HEK293 (cell line): Measurements from ENCODE around the gene RPUSD4.
A peak's percentile ranks its signal among the peaks of the same experiment; 100 is the strongest.

Experiments
- GFI1B ChIP-seq: fragments of 450-650 bp; formaldehyde crosslinking; IDR thresholded peaks from 2 replicates; pipeline ENCODE4 v1.5.1; 2016; ENCODE audit warnings: missing biosample characterization, missing genetic modification characterization
- GLIS1 ChIP-seq: fragments of 450-650 bp; formaldehyde crosslinking; IDR thresholded peaks from 2 replicates; pipeline ENCODE4 v1.5.1; 2016; ENCODE audit warnings: missing biosample characterization, missing genetic modification characterization
- MYNN ChIP-seq: fragments of 450-650 bp; formaldehyde crosslinking; IDR thresholded peaks from 2 replicates; pipeline ENCODE4 v1.5.1; 2016; ENCODE audit warnings: missing biosample characterization, missing genetic modification characterization, borderline replicate concordance
- TCF7L2 ChIP-seq: IDR thresholded peaks from 2 replicates; pipeline ENCODE4 v1.6.1; 2011; ENCODE audit warnings: low read depth, mild to moderate bottlenecking, inconsistent platforms, low read length, moderate library complexity, borderline replicate concordance
- ZBTB21 ChIP-seq: fragments of 450-650 bp; formaldehyde crosslinking; IDR thresholded peaks from 2 replicates; pipeline ENCODE4 v1.5.1; 2017; ENCODE audit warnings: missing biosample characterization, missing genetic modification characterization
- ZNF133 ChIP-seq: fragments of 450-650 bp; formaldehyde crosslinking; IDR thresholded peaks from 2 replicates; pipeline ENCODE4 v1.5.1; 2016; ENCODE audit warnings: missing biosample characterization, missing genetic modification characterization
- ZNF146 ChIP-seq: fragments of 450-650 bp; formaldehyde crosslinking; IDR thresholded peaks from 2 replicates; pipeline ENCODE4 v1.5.1; 2016; ENCODE audit warnings: missing biosample characterization, missing genetic modification characterization
- ZNF2 ChIP-seq: fragments of 450-650 bp; formaldehyde crosslinking; IDR thresholded peaks from 2 replicates; pipeline ENCODE4 v1.5.1; 2016; ENCODE audit warnings: missing biosample characterization, missing genetic modification characterization
- ZNF366 ChIP-seq: fragments of 450-650 bp; formaldehyde crosslinking; conservative IDR thresholded peaks from 2 replicates; pipeline ENCODE4 v1.5.1; 2016; ENCODE audit warnings: missing biosample characterization, missing genetic modification characterization
- ZNF37A ChIP-seq: fragments of 450-650 bp; IDR thresholded peaks from 2 replicates; pipeline ENCODE4 v1.5.1; 2018; ENCODE audit warnings: missing biosample characterization, missing genetic modification characterization
- ZNF394 ChIP-seq: fragments of 450-650 bp; formaldehyde crosslinking; IDR thresholded peaks from 2 replicates; pipeline ENCODE4 v1.5.1; 2016; ENCODE audit warnings: missing biosample characterization, missing genetic modification characterization, mild to moderate bottlenecking, moderate library complexity, borderline replicate concordance
- ZNF426 ChIP-seq: fragments of 450-650 bp; formaldehyde crosslinking; IDR thresholded peaks from 2 replicates; pipeline ENCODE4 v1.5.1; 2017; ENCODE audit warnings: missing biosample characterization, missing genetic modification characterization, mild to moderate bottlenecking, inconsistent platforms, moderate library complexity
- ZNF624 ChIP-seq: fragments of 450-650 bp; formaldehyde crosslinking; IDR thresholded peaks from 2 replicates; pipeline ENCODE4 v1.5.1; 2017; ENCODE audit warnings: missing biosample characterization, missing genetic modification characterization
- ZNF664 ChIP-seq: fragments of 450-650 bp; formaldehyde crosslinking; IDR thresholded peaks from 2 replicates; pipeline ENCODE4 v1.5.1; 2016; ENCODE audit warnings: missing biosample characterization, missing genetic modification characterization
- ZSCAN23 ChIP-seq: fragments of 450-650 bp; formaldehyde crosslinking; IDR thresholded peaks from 2 replicates; pipeline ENCODE4 v1.5.1; 2016; ENCODE audit warnings: missing biosample characterization, missing genetic modification characterization
- TF ChIP-seq, protein P1 (sequence below): fragments of 450-650 bp; formaldehyde crosslinking; IDR thresholded peaks from 2 replicates; pipeline ENCODE4 v1.5.1; 2016; ENCODE audit warnings: missing biosample characterization, missing genetic modification characterization
- TF ChIP-seq, protein P2 (sequence below): fragments of 450-650 bp; formaldehyde crosslinking; IDR thresholded peaks from 2 replicates; pipeline ENCODE4 v1.5.1; 2016; ENCODE audit warnings: missing biosample characterization, missing genetic modification characterization, low read depth
- TF ChIP-seq, protein P3 (sequence below): fragments of 450-650 bp; formaldehyde crosslinking; IDR thresholded peaks from 2 replicates; pipeline ENCODE4 v1.5.1; 2016; ENCODE audit warnings: missing biosample characterization, missing genetic modification characterization
- TF ChIP-seq, protein P4 (sequence below): fragments of 450-650 bp; formaldehyde crosslinking; IDR thresholded peaks from 2 replicates; pipeline ENCODE4 v1.5.1; 2016; ENCODE audit warnings: missing biosample characterization, missing genetic modification characterization
- TF ChIP-seq, protein P5 (sequence below): fragments of 450-650 bp; formaldehyde crosslinking; IDR thresholded peaks from 2 replicates; pipeline ENCODE4 v1.5.1; 2016; ENCODE audit warnings: missing biosample characterization, missing genetic modification characterization
- TF ChIP-seq, protein P6 (sequence below): fragments of 450-650 bp; formaldehyde crosslinking; IDR thresholded peaks from 2 replicates; pipeline ENCODE4 v1.5.1; 2017; ENCODE audit warnings: missing biosample characterization, missing genetic modification characterization
- TF ChIP-seq, protein P7 (sequence below): fragments of 450-650 bp; formaldehyde crosslinking; IDR thresholded peaks from 2 replicates; pipeline ENCODE4 v1.5.1; 2016; ENCODE audit warnings: missing biosample characterization, missing genetic modification characterization
- TF ChIP-seq, protein P8 (sequence below): fragments of 450-650 bp; formaldehyde crosslinking; IDR thresholded peaks from 2 replicates; pipeline ENCODE4 v1.5.1; 2017; ENCODE audit warnings: missing biosample characterization, missing genetic modification characterization
- TF ChIP-seq, protein P9 (sequence below): fragments of 450-650 bp; formaldehyde crosslinking; IDR thresholded peaks from 2 replicates; pipeline ENCODE4 v1.5.1; 2016; ENCODE audit warnings: missing biosample characterization, missing genetic modification characterization

The RPUSD4 gene

DNA sequence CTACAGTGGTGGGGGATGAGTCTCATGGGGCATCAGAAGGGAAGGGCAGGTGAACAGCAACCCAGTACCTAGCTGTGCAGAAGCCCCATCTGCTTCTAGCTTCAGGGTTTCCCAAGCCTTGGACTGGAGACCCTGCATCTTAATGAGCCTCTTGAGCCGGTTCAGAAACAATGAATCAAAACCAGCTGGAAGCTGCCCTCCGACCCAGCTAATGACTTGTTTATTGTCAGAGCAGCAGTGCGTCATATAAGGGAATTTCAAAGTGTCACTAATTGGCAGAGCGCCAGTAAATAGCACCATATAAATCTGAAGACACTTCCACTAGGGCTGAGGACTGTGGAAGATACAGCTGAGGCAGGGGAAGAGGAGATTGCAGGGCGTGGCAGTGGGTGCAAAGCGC, 57.5 kb downstream of the RPUSD4 start (continued):
- TF ChIP-seq, protein P1, sequence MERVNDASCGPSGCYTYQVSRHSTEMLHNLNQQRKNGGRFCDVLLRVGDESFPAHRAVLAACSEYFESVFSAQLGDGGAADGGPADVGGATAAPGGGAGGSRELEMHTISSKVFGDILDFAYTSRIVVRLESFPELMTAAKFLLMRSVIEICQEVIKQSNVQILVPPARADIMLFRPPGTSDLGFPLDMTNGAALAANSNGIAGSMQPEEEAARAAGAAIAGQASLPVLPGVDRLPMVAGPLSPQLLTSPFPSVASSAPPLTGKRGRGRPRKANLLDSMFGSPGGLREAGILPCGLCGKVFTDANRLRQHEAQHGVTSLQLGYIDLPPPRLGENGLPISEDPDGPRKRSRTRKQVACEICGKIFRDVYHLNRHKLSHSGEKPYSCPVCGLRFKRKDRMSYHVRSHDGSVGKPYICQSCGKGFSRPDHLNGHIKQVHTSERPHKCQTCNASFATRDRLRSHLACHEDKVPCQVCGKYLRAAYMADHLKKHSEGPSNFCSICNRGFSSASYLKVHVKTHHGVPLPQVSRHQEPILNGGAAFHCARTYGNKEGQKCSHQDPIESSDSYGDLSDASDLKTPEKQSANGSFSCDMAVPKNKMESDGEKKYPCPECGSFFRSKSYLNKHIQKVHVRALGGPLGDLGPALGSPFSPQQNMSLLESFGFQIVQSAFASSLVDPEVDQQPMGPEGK (tag by site-specific recombination): 0 out of 2 replicates have a peak, but pooled peaks have one; percentile 44
- TF ChIP-seq ZNF2 (tag by site-specific recombination) (no peak), ZNF426 (tag by site-specific recombination) (no peak), ZBTB21 (tag by site-specific recombination) (peak; percentile 79), MYNN (tag by site-specific recombination) (no peak), GFI1B (tag by site-specific recombination) (peak; percentile 78; the same call in 1 of the 2 replicates), ZNF394 (peak; percentile 15; the same call in 1 of the 2 replicates), ZNF366 (peak; percentile 72), ZNF624 (tag by site-specific recombination) (no peak), TCF7L2 (peak; percentile 42; the same call in 1 of the 2 replicates), GLIS1 (tag by site-specific recombination) (peak; percentile 52; the same call in 1 of the 2 replicates), ZNF146 (tag by site-specific recombination) (0 out of 2 replicates have a peak, but pooled peaks have one; percentile 33), ZNF133 (no peak), ZNF37A (0 out of 2 replicates have a peak, but pooled peaks have one; percentile 46), ZSCAN23 (tag by site-specific recombination) (peak; percentile 83), ZNF664 (tag by site-specific recombination) (peak; percentile 42; the same call in 1 of the 2 replicates)
- TF ChIP-seq, protein P2, sequence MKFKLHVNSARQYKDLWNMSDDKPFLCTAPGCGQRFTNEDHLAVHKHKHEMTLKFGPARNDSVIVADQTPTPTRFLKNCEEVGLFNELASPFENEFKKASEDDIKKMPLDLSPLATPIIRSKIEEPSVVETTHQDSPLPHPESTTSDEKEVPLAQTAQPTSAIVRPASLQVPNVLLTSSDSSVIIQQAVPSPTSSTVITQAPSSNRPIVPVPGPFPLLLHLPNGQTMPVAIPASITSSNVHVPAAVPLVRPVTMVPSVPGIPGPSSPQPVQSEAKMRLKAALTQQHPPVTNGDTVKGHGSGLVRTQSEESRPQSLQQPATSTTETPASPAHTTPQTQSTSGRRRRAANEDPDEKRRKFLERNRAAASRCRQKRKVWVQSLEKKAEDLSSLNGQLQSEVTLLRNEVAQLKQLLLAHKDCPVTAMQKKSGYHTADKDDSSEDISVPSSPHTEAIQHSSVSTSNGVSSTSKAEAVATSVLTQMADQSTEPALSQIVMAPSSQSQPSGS (tag by site-specific recombination): peak; percentile 49
- TF ChIP-seq, protein P3, sequence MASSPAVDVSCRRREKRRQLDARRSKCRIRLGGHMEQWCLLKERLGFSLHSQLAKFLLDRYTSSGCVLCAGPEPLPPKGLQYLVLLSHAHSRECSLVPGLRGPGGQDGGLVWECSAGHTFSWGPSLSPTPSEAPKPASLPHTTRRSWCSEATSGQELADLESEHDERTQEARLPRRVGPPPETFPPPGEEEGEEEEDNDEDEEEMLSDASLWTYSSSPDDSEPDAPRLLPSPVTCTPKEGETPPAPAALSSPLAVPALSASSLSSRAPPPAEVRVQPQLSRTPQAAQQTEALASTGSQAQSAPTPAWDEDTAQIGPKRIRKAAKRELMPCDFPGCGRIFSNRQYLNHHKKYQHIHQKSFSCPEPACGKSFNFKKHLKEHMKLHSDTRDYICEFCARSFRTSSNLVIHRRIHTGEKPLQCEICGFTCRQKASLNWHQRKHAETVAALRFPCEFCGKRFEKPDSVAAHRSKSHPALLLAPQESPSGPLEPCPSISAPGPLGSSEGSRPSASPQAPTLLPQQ: peak; percentile 60; the same call in 1 of the 2 replicates
- TF ChIP-seq, protein P4, sequence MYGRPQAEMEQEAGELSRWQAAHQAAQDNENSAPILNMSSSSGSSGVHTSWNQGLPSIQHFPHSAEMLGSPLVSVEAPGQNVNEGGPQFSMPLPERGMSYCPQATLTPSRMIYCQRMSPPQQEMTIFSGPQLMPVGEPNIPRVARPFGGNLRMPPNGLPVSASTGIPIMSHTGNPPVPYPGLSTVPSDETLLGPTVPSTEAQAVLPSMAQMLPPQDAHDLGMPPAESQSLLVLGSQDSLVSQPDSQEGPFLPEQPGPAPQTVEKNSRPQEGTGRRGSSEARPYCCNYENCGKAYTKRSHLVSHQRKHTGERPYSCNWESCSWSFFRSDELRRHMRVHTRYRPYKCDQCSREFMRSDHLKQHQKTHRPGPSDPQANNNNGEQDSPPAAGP (tag by site-specific recombination): peak; percentile 86
- TF ChIP-seq, protein P5, sequence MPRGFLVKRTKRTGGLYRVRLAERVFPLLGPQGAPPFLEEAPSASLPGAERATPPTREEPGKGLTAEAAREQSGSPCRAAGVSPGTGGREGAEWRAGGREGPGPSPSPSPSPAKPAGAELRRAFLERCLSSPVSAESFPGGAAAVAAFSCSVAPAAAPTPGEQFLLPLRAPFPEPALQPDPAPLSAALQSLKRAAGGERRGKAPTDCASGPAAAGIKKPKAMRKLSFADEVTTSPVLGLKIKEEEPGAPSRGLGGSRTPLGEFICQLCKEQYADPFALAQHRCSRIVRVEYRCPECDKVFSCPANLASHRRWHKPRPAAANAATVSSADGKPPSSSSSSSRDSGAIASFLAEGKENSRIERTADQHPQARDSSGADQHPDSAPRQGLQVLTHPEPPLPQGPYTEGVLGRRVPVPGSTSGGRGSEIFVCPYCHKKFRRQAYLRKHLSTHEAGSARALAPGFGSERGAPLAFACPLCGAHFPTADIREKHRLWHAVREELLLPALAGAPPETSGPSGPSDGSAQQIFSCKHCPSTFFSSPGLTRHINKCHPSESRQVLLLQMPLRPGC: peak; percentile 98
- TF ChIP-seq, protein P6, sequence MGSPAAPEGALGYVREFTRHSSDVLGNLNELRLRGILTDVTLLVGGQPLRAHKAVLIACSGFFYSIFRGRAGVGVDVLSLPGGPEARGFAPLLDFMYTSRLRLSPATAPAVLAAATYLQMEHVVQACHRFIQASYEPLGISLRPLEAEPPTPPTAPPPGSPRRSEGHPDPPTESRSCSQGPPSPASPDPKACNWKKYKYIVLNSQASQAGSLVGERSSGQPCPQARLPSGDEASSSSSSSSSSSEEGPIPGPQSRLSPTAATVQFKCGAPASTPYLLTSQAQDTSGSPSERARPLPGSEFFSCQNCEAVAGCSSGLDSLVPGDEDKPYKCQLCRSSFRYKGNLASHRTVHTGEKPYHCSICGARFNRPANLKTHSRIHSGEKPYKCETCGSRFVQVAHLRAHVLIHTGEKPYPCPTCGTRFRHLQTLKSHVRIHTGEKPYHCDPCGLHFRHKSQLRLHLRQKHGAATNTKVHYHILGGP (tag by site-specific recombination): peak; percentile 72; the same call in 1 of the 2 replicates
- TF ChIP-seq, protein P7, sequence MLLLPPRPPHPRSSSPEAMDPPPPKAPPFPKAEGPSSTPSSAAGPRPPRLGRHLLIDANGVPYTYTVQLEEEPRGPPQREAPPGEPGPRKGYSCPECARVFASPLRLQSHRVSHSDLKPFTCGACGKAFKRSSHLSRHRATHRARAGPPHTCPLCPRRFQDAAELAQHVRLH (tag by site-specific recombination): 0 out of 2 replicates have a peak, but pooled peaks have one; percentile 51
- TF ChIP-seq, protein P8, sequence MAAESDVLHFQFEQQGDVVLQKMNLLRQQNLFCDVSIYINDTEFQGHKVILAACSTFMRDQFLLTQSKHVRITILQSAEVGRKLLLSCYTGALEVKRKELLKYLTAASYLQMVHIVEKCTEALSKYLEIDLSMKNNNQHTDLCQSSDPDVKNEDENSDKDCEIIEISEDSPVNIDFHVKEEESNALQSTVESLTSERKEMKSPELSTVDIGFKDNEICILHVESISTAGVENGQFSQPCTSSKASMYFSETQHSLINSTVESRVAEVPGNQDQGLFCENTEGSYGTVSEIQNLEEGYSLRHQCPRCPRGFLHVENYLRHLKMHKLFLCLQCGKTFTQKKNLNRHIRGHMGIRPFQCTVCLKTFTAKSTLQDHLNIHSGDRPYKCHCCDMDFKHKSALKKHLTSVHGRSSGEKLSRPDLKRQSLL (tag by site-specific recombination): peak; percentile 20; the same call in 1 of the 2 replicates
- TF ChIP-seq, protein P9, sequence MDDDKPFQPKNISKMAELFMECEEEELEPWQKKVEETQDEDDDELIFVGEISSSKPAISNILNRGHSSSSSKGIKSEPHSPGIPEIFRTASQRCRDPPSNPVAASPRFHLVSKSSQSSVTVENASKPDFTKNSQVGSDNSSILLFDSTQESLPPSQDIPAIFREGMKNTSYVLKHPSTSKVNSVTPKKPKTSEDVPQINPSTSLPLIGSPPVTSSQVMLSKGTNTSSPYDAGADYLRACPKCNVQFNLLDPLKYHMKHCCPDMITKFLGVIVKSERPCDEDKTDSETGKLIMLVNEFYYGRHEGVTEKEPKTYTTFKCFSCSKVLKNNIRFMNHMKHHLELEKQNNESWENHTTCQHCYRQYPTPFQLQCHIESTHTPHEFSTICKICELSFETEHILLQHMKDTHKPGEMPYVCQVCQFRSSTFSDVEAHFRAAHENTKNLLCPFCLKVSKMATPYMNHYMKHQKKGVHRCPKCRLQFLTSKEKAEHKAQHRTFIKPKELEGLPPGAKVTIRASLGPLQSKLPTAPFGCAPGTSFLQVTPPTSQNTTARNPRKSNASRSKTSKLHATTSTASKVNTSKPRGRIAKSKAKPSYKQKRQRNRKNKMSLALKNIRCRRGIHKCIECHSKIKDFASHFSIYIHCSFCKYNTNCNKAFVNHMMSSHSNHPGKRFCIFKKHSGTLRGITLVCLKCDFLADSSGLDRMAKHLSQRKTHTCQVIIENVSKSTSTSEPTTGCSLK: no peak
